K562 (cell line): ENCODE measurements around the gene MCU.

ENCODE experiments used
- CHD4 ChIP-seq: fragments of 200-600 bp; sonication (generic); IDR thresholded peaks from 3 replicates; pipeline ENCODE4 v1.6.1; 2012; ENCODE audit warnings: low read depth, mild to moderate bottlenecking, mixed read lengths, low read length, inconsistent platforms; ENCODE audit not compliant: insufficient read depth, insufficient replicate concordance, poor library complexity, severe bottlenecking
- ZNF274 ChIP-seq: IDR thresholded peaks from 2 replicates; pipeline ENCODE4 v1.6.1; 2011; ENCODE audit warnings: low read depth, mild to moderate bottlenecking, low read length, moderate library complexity, borderline replicate concordance
- ZNF699 ChIP-seq: fragments of 250-450 bp; sonication (Bioruptor Pico); IDR thresholded peaks from 2 replicates; pipeline ENCODE4 v1.8.0; 2021; ENCODE audit warnings: mild to moderate bottlenecking, moderate library complexity; ENCODE audit not compliant: insufficient replicate concordance

GRCh38 chr10:72796538-72796937, 104.6 kb downstream of the MCU start:
- TF ChIP-seq CHD4 (no peak), ZNF274 (no peak), ZNF699 (CRISPR knock-in tag) (no peak)
